Mesothelial cell of epicardium (in vitro differentiated cells): ENCODE data around the gene OR2G2. TPM values are rescaled to one million over a fixed set of nuclear protein-coding genes. Genes with fewer than 3 reads are reported as not detected.

Experiments used
- DNase-seq, 2 experiments: peaks; one replicate each; pipeline ENCODE4 v3.0.0; 2021; ENCODE audit warnings: low spot score in 2 of 2; ENCODE audit not compliant: unreplicated experiment in 2 of 2
- H3K27ac Mint-ChIP-seq: 2 replicates; pipeline ENCODE4 v1.8.0; 2021; ENCODE audit warnings: mixed read lengths
- H3K27me3 Mint-ChIP-seq: 2 replicates; pipeline ENCODE4 v1.8.0; 2021; ENCODE audit warnings: low read depth, mixed read lengths
- H3K36me3 Mint-ChIP-seq: 2 replicates; pipeline ENCODE4 v1.8.0; 2021; ENCODE audit warnings: mixed read lengths
- H3K4me1 Mint-ChIP-seq: 2 replicates; pipeline ENCODE4 v1.8.0; 2021; ENCODE audit warnings: mixed read lengths
- H3K4me3 Mint-ChIP-seq: 2 replicates; pipeline ENCODE4 v1.8.0; 2021; ENCODE audit warnings: mild to moderate bottlenecking, moderate library complexity, mixed read lengths
- H3K9me3 Mint-ChIP-seq: 2 replicates; pipeline ENCODE4 v1.8.0; 2021; ENCODE audit warnings: mixed read lengths
- CTCF ChIP-seq: fragments of 200-600 bp; sonication (generic); IDR thresholded peaks from one replicate; pipeline ENCODE4 v1.5.0; 2021; ENCODE audit warnings: antibody characterized with exemption; ENCODE audit not compliant: unreplicated experiment
- total RNA-seq: library from RNA; stranded (reverse); gene quantifications from 3 replicates; pipeline ENCODE4 v1.2.1, GENCODE V29; 2021

OR2G2 gene
- total RNA-seq, 1 donor from 2014 or later = not detected

GRCh38 chr1:247548769-247549182 is 39.4 kb upstream of the OR2G2 start, which contains the start of gene GCSAML:
Gene GCSAML, plus strand, starts transcription at chr1:247549134. Its CDS starts 58 bp downstream, at chr1:247549192.
- TF ChIP-seq CTCF = no peak
- H3K36me3 Mint-ChIP-seq = no peaks in the 10 kb centered on the region
- no peaks in the 10 kb centered on the region for H3K27me3 Mint-ChIP-seq
- no peak for DNase-seq
- H3K4me3 Mint-ChIP-seq = no peak within 1 kb of the TSS
- H3K4me1 Mint-ChIP-seq = no peaks in the 10 kb centered on the region
- no peaks in the 10 kb centered on the region for H3K9me3 Mint-ChIP-seq
- no peak within 1 kb of the TSS for H3K27ac Mint-ChIP-seq

GRCh38 chr1:247551721-247552120 is 36.4 kb upstream of the OR2G2 start:
- Mint-ChIP-seq H3K4me3 (no peak overlapping the region), H3K4me1 (no peaks in the 10 kb centered on the region), H3K36me3 (no peaks in the 10 kb centered on the region), H3K27ac (no peak overlapping the region), H3K27me3 (no peaks in the 10 kb centered on the region), H3K9me3 (no peaks in the 10 kb centered on the region)
- DNase-seq = no peak
- TF ChIP-seq CTCF = no peak

GRCh38 chr1:247552231-247552630 is 35.9 kb upstream of the OR2G2 start:
- no peak for DNase-seq

GRCh38 chr1:247557926-247558674 is 30.1 kb upstream of the OR2G2 start:
- Mint-ChIP-seq H3K27me3 (no peaks in the 10 kb centered on the region), H3K9me3 (no peaks in the 10 kb centered on the region), H3K36me3 (no peaks in the 10 kb centered on the region), H3K4me1 (no peaks in the 10 kb centered on the region), H3K4me3 (no peak overlapping the region), H3K27ac (no peak overlapping the region)
- TF ChIP-seq CTCF = no peak
- no peak for DNase-seq

More at GRCh38 chr1:247552231-247552630, 35.9 kb upstream of the OR2G2 start:
- no peaks in the 10 kb centered on the region for H3K27me3 Mint-ChIP-seq
- TF ChIP-seq CTCF = no peak
- no peaks in the 10 kb centered on the region for H3K4me1 Mint-ChIP-seq
- H3K36me3 Mint-ChIP-seq = no peaks in the 10 kb centered on the region
- no peaks in the 10 kb centered on the region for H3K9me3 Mint-ChIP-seq
- H3K27ac Mint-ChIP-seq = no peak overlapping the region
- H3K4me3 Mint-ChIP-seq = no peak overlapping the region

- Mint-ChIP-seq H3K27me3 (no peaks in the 10 kb centered on the region), H3K27ac (no peak overlapping the region), H3K4me3 (no peak overlapping the region), H3K36me3 (no peaks in the 10 kb centered on the region), H3K9me3 (no peaks in the 10 kb centered on the region), H3K4me1 (no peaks in the 10 kb centered on the region)
- no peak for DNase-seq
- TF ChIP-seq CTCF = no peak
Measured at GRCh38 chr1:247561711-247562110, 26.4 kb upstream of the OR2G2 start.
